Esophagus muscularis mucosa (tissue), 4 donors: ENCODE results near the gene CDRT15L2. TPM values are rescaled to one million over a fixed set of nuclear protein-coding genes. Genes with fewer than 3 reads are reported as not detected.
"Not testable (repeated sequence)": the region's sequence is repeated elsewhere in the genome, so short reads cannot be mapped to it uniquely, and the experiment has no call there.

Source experiments
- DNase-seq: peaks from one replicate; pipeline ENCODE4 v3.0.0-alpha.2; 2017; ENCODE audit errors: extremely low spot score
- H3K27ac ChIP-seq, 4 donors: fragments of 200-600 bp; sonication (generic); replicated peaks in 1 of 4; 1 replicate in 3 of 4; 2 replicates in 1 of 4; pipeline ENCODE4 v1.5.1; 2016 to 2019; ENCODE audit warnings: mild to moderate bottlenecking in 1 of 4
- H3K27me3 ChIP-seq, 4 donors: fragments of 200-600 bp; sonication (generic); one replicate each; pipeline versions ENCODE4 v1.5.1 to v1.6.0; 2016 to 2019
- H3K36me3 ChIP-seq, 4 donors: fragments of 200-600 bp; sonication (generic); one replicate each; pipeline ENCODE4 v1.5.1; 2016 to 2019
- H3K4me1 ChIP-seq, 4 donors: fragments of 200-600 bp; sonication (generic); one replicate each; pipeline ENCODE4 v1.5.1; 2016 to 2019
- H3K4me3 ChIP-seq, 4 donors: fragments of 200-600 bp; sonication (generic); 1 replicate in 2 of 4; 2 replicates in 2 of 4; pipeline ENCODE4 v1.5.1; 2016 to 2019; ENCODE audit warnings: mild to moderate bottlenecking in 4 of 4, moderate library complexity in 1 of 4
- H3K9me3 ChIP-seq, 4 donors: fragments of 200-600 bp; sonication (generic); 1 replicate in 3 of 4; 2 replicates in 1 of 4; pipeline ENCODE4 v1.5.1; 2016 to 2019
- CTCF ChIP-seq, 3 experiments: fragments of 200-600 bp in 2 of 3; fragments of 450-650 bp in 1 of 3; sonication (generic) in 2 of 3; IDR thresholded peaks; one replicate each; pipeline ENCODE4 v1.5.1; 2017 to 2019; ENCODE audit warnings: antibody characterized with exemption in 3 of 3, mild to moderate bottlenecking in 2 of 3, moderate library complexity in 1 of 3
- EP300 ChIP-seq: sonication (generic); formaldehyde crosslinking; IDR thresholded peaks from one replicate; pipeline ENCODE4 v1.6.1; 2017; ENCODE audit warnings: antibody characterized with exemption
- POLR2A ChIP-seq: fragments of 450-650 bp; IDR thresholded peaks from one replicate; pipeline ENCODE4 v1.6.1; 2017; ENCODE audit warnings: antibody characterized with exemption, moderate library complexity, mild to moderate bottlenecking, low read depth
- POLR2AphosphoS5 ChIP-seq, 2 donors: sonication (generic); formaldehyde crosslinking; IDR thresholded peaks; one replicate each; pipeline ENCODE4 v1.6.1; 2017; ENCODE audit warnings: antibody characterized with exemption in 2 of 2
- WGBS: methylation state at CpG from one replicate; pipeline ENCODE4 v1.1.5; 2018; 5-methylcytosine and 5-hydroxymethylcytosine counted together
- intact Hi-C: fragments of 100-400 bp; cut with DNase I; formaldehyde crosslinking; loops from one replicate; pipeline ENCODE4 v1.15.1; 2023
- total RNA-seq, 4 donors: library from RNA; depleted of rRNA; stranded (reverse); fragments of >200 nt; gene quantifications; one replicate each; pipeline versions ENCODE4 v1.1.0 to v1.2.1, GENCODE V29; 2016

The CDRT15L2 gene
- total RNA-seq, 4 donors from 2014 or later: not detected

DNA sequence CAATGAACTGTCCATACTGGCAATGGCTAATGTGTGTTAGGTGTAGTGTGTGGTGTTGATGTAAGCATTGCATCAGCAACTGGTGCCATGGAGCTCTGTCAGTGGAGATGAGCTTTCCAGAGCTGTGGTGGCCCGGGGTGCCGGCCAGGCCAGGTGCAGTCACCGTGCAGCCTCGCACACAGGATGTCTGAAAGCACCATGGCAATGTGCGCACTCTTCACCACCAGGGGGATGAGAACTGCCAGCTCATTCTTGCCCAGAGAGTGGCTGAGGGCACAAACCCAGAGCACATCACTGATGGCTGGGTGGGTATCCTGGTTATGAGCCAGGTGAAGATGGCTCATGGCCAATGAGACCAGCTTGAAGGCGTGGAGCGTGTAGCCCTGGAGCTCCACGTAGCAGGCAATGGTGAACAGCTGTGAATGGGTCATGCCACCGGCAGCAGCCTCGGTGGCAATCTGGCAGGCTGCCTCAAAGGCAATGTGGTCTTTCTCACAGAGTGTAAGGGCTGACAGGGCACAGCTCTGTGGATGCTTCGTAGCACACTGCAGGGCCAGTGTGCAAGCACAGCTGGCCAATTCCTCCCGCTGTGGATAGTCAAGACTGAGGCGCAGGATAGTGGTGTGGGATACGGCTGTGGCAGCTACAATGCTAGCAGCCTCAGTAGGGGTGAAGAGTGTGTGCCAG lies 4.5 kb downstream of the CDRT15L2 start:
- WGBS: no CpG with 5 or more reads among the region's 14 CpGs
- H3K4me3 ChIP-seq, DNase-seq, H3K27ac ChIP-seq, H3K36me3 ChIP-seq, H3K4me1 ChIP-seq, intact Hi-C loops, H3K9me3 ChIP-seq: not testable (repeated sequence)
- H3K27me3 ChIP-seq: peaks cover 0 to 29% (median 0%) of the 10 kb centered on the region in 4 donors

DNA sequence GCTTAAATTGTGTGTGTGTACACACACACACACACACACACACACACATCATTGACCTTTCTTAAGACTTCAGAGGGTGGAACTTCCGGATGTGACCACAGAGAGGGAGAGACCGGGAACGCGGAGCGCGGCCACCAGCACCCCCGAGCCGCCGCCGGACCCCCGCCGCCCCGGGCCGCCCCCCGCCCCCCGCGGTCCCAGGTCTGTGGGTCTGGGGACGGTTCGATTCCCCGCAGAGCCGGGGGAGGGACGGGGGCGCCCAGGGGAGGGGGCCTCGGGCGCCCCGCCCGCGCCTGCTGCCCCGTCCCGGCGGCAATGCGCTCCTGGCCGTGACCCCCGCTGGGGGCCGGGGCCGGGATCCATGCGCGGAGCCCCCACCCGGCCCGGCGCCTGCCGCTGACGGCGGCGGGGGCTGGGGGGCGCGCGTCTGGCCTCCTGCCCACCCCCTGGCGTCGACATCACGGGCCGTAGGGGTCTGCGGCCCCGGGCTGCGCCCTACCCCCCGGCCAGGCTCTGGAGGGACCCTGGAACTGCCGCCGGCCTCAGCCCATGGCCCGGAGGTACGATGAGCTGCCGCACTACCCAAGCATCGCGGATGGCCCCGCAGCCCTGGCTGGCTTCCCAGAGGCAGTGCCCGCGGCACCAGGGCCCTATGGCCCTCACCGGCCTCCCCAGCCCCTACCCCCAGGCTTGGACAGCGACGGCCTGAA lies 9.4 kb downstream of the CDRT15L2 start:
- H3K36me3 ChIP-seq, H3K9me3 ChIP-seq, H3K4me1 ChIP-seq, intact Hi-C loops: not testable (repeated sequence)
- H3K4me3 ChIP-seq: peak overlapping the region in 3 of 4 donors; percentile 3 to 37 (median 18)
- H3K27ac ChIP-seq: peak overlapping the region in 1 of 4 donors; percentile 36
- peaks cover 0 to 41% (median 0%) of the 10 kb centered on the region in 4 donors for H3K27me3 ChIP-seq
- 14% methylated on average over 18 of the region's 69 CpGs for WGBS
- DNase-seq: peak; percentile 42

- H3K4me1 ChIP-seq, H3K36me3 ChIP-seq, H3K9me3 ChIP-seq, DNase-seq, intact Hi-C loops: not testable (repeated sequence)
- WGBS: 81% methylated on average over 12 of the region's 17 CpGs
- peak overlapping the region in 2 of 4 donors; percentile 18 to 37 for H3K4me3 ChIP-seq
- peak overlapping the region in 1 of 4 donors; percentile 36 for H3K27ac ChIP-seq
- peaks cover 0 to 41% (median 0%) of the 10 kb centered on the region in 4 donors for H3K27me3 ChIP-seq
Observed at GRCh38 chr17:20589454-20589810, 9.9 kb downstream of the CDRT15L2 start.

DNA sequence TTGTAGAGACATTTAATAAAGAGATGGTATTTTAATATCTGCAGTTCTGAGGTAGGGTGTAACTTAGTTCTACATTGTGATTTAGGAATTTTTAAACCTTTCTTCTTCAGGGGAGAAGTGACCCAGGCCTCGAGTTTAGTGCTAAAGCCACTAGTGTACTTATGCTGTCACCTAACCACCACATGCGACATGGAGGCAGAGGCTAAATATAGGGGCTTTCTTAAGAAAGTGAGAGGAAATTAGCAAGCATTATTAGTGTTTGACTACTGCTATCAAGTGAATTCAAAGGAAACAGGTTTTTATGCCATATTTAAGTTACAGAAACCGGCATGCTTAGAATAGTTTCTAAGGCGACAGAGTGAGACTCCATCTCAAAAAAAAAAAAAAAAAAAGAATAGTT lies 11.5 kb downstream of the CDRT15L2 start:
- H3K9me3 ChIP-seq, H3K27ac ChIP-seq, H3K4me1 ChIP-seq, H3K36me3 ChIP-seq, intact Hi-C loops, H3K4me3 ChIP-seq, DNase-seq: not testable (repeated sequence)
- 66% methylated on average over 2 of the region's 4 CpGs for WGBS
- H3K27me3 ChIP-seq: peaks cover 0 to 34% (median 0%) of the 10 kb centered on the region in 4 donors

DNA sequence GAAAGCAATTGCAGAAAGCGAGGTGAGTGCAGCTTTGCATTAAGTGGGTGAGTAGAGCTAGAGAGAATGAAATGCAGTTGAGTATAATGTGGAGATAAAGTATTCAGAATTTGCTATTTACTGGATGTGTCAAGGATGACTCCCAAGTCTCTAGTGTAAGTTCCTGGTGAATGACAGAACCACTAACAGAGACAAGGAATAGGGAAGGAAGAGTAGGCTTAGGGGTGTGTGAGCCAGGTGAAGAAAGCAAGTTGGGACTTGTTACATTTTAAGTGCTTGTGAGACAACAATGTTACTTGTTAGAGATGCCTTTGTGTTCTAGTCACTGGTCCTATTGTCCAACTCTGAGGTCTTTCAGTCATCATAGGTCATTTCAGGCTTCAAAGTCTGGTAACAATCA lies 26.0 kb downstream of the CDRT15L2 start:
- H3K27me3 ChIP-seq, H3K9me3 ChIP-seq, DNase-seq, H3K27ac ChIP-seq, intact Hi-C loops, H3K4me1 ChIP-seq, H3K4me3 ChIP-seq, H3K36me3 ChIP-seq: not testable (repeated sequence)
- WGBS: 91% methylated on average over 1 of the region's 1 CpG

GRCh38 chr17:20609490-20609889 lies 30.0 kb downstream of the CDRT15L2 start:
- H3K27ac ChIP-seq, H3K4me1 ChIP-seq, H3K27me3 ChIP-seq, DNase-seq, H3K4me3 ChIP-seq, intact Hi-C loops, H3K9me3 ChIP-seq, H3K36me3 ChIP-seq: not testable (repeated sequence)
- 92% methylated on average over 2 of the region's 3 CpGs for WGBS

DNA sequence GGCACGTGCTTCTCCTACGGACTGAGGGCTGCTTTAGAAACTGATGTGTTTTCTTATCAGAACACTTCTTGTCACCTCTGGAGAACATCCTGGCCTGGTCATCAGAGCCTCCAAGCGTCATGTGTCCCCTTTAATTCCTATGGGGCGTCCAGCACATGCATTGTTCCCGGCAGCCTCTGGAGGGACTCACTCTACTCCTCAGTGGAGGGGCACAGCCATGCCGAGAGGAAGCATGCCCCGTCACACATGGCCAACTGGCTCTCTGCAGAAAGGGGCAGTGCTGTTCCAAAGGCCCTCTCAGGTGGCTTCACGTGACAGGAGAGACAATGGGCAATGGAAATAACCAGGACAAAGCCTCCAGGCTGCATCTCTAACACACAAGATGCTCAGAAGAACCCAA lies 31.8 kb downstream of the CDRT15L2 start:
- H3K4me1 ChIP-seq: no peaks in the 10 kb centered on the region
- WGBS: 76% methylated on average over 7 of the region's 8 CpGs
- intact Hi-C loops: no loop called here
- TF ChIP-seq POLR2A: no peak
- TF ChIP-seq POLR2AphosphoS5 (IDR thresholded peaks at IDR 0.05): no peak
- no peak for TF ChIP-seq EP300
- TF ChIP-seq CTCF (IDR thresholded peaks at IDR 0.05): no peak
- DNase-seq: no peak
- H3K36me3 ChIP-seq: no peaks in the 10 kb centered on the region
- no peak overlapping the region for H3K27ac ChIP-seq
- H3K27me3 ChIP-seq: no peaks in the 10 kb centered on the region
- no peaks in the 10 kb centered on the region for H3K9me3 ChIP-seq
- no peak overlapping the region for H3K4me3 ChIP-seq

GRCh38 chr17:20612635-20613034 lies 33.1 kb downstream of the CDRT15L2 start:
- Histone ChIP-seq H3K4me3 (no peak overlapping the region), H3K27ac (no peak overlapping the region), H3K36me3 (no peaks in the 10 kb centered on the region), H3K27me3 (no peaks in the 10 kb centered on the region), H3K4me1 (no peaks in the 10 kb centered on the region), H3K9me3 (no peaks in the 10 kb centered on the region)
- DNase-seq: no peak
- no peak for TF ChIP-seq CTCF (IDR thresholded peaks at IDR 0.05)
- no peak for TF ChIP-seq EP300
- no peak for TF ChIP-seq POLR2AphosphoS5 (IDR thresholded peaks at IDR 0.05)
- TF ChIP-seq POLR2A: no peak
- 85% methylated on average over 7 of the region's 16 CpGs for WGBS
- intact Hi-C loops: no loop called here
